A549 (cell line): ENCODE data around the gene MYNN.

ENCODE experiments used
- BHLHE40 ChIP-seq: IDR thresholded peaks from 2 replicates; pipeline ENCODE4 v1.6.1; 2012; ENCODE audit warnings: low read depth, low read length, inconsistent platforms
- CEBPB ChIP-seq, 2 experiments: fragments of >200 bp in 1 of 2; sonication (Bioruptor Twin) in 1 of 2; formaldehyde crosslinking in 1 of 2; IDR thresholded peaks; 2 replicates each; pipeline ENCODE4 v1.6.1; 2012 to 2016
- CHD2 ChIP-seq: fragments of 150-350 bp; IDR thresholded peaks from 2 replicates; pipeline ENCODE4 v1.6.1; 2014; ENCODE audit warnings: low read length; ENCODE audit not compliant: partially characterized antibody
- CTCF ChIP-seq: fragments of >200 bp; sonication (Bioruptor Twin); formaldehyde crosslinking; IDR thresholded peaks from 3 replicates; pipeline ENCODE4 v1.5.1; 2016
- FOSL2 ChIP-seq, 2 experiments: fragments of 450-650 bp in 1 of 2; fragments of >200 bp in 1 of 2; sonication (Bioruptor Twin) in 1 of 2; formaldehyde crosslinking; IDR thresholded peaks; 2 replicates each; pipeline versions ENCODE4 v1.5.0 to v1.6.1; 2016 to 2020; ENCODE audit warnings: mild to moderate bottlenecking in 1 of 2, moderate library complexity in 1 of 2
- HMGXB4 ChIP-seq: fragments of 250-450 bp; sonication (Bioruptor Pico); IDR thresholded peaks from 2 replicates; pipeline ENCODE4 v1.5.0; 2021; ENCODE audit warnings: mild to moderate bottlenecking, moderate library complexity, borderline replicate concordance
- MAFK ChIP-seq: fragments of 450-650 bp; IDR thresholded peaks from 2 replicates; pipeline ENCODE4 v1.6.1; 2014; ENCODE audit not compliant: partially characterized antibody
- NR3C1 ChIP-seq: fragments of >200 bp; sonication (Bioruptor Twin); formaldehyde crosslinking; IDR thresholded peaks from 3 replicates; pipeline ENCODE4 v1.6.1; 2017
- POLR2A ChIP-seq: IDR thresholded peaks from 2 replicates; pipeline ENCODE4 v1.6.1; 2012; ENCODE audit warnings: mild to moderate bottlenecking, low read length
- SMC3 ChIP-seq: fragments of >200 bp; sonication (Bioruptor Twin); formaldehyde crosslinking; IDR thresholded peaks from 3 replicates; pipeline ENCODE4 v1.6.1; 2018; ENCODE audit warnings: inconsistent platforms
- TP53 ChIP-seq: fragments of 250-450 bp; sonication (Bioruptor Pico); IDR thresholded peaks from 2 replicates; pipeline ENCODE4 v1.5.0; 2021; ENCODE audit warnings: mild to moderate bottlenecking, moderate library complexity
- USF2 ChIP-seq: fragments of 450-650 bp; IDR thresholded peaks from 2 replicates; pipeline ENCODE4 v1.6.1; 2014; ENCODE audit warnings: antibody characterized with exemption

- TF ChIP-seq CTCF (no peak), POLR2A (no peak), CEBPB (IDR thresholded peaks at IDR 0.05) (no peak), BHLHE40 (no peak), MAFK (no peak), TP53 (CRISPR knock-in tag) (no peak), FOSL2 (IDR thresholded peaks at IDR 0.05) (no peak), FOSL2 (CRISPR knock-in tag; IDR thresholded peaks at IDR 0.05) (no peak), HMGXB4 (CRISPR knock-in tag) (no peak), NR3C1 (no peak), USF2 (no peak), CHD2 (no peak), SMC3 (no peak)
Observed at GRCh38 chr3:169812332-169813235, 39.4 kb downstream of the MYNN start, which contains the start of the genes LRRC34 and LRRIQ4.
